H7 (cell line): ENCODE measurements around the gene SCAI. TPM values are rescaled to one million over a fixed set of nuclear protein-coding genes. Genes with fewer than 3 reads are reported as not detected.
"Not testable (repeated sequence)": the region's sequence is repeated elsewhere in the genome, so short reads cannot be mapped to it uniquely, and the experiment has no call there.

ENCODE experiments used
- DNase-seq: peaks from one replicate; pipeline ENCODE4 v3.0.0; 2012
- H3K27me3 ChIP-seq: 2 replicates; pipeline ENCODE4 v1.6.0; 2011; ENCODE audit warnings: mild to moderate bottlenecking, low read length; ENCODE audit not compliant: control insufficient read depth, insufficient read depth
- H3K36me3 ChIP-seq: replicated peaks from 2 replicates; pipeline ENCODE4 v1.5.1; 2011; ENCODE audit warnings: low read length; ENCODE audit not compliant: control insufficient read depth, insufficient read depth
- H3K4me3 ChIP-seq: 2 replicates; pipeline ENCODE4 v1.5.1; 2011; ENCODE audit warnings: low read depth, mild to moderate bottlenecking, control low read depth, low read length, moderate library complexity; ENCODE audit not compliant: insufficient read depth
- total RNA-seq: library from RNA; depleted of rRNA; stranded (reverse); fragments of >200 nt; shearing (Covaris generic); gene quantifications from 2 replicates; pipeline ENCODE4 v1.2.3, GENCODE V29; 2014

The SCAI gene
- total RNA-seq, 1 experiment from 2014 or later = 6.4 TPM

- DNase-seq, H3K4me3 ChIP-seq, H3K36me3 ChIP-seq, H3K27me3 ChIP-seq: not testable (repeated sequence)
Observed at GRCh38 chr9:125162891-125163290, 19.6 kb upstream of the SCAI start.

GRCh38 chr9:125161284-125161918, 18.1 kb upstream of the SCAI start:
- no peak overlapping the region for H3K4me3 ChIP-seq
- H3K36me3 ChIP-seq = no peaks in the 10 kb centered on the region
- no peak for DNase-seq
- no peaks in the 10 kb centered on the region for H3K27me3 ChIP-seq

GRCh38 chr9:125160750-125161149, 17.4 kb upstream of the SCAI start:
- DNase-seq = no peak
- Histone ChIP-seq H3K4me3 (no peak overlapping the region), H3K36me3 (no peaks in the 10 kb centered on the region), H3K27me3 (no peaks in the 10 kb centered on the region)

GRCh38 chr9:125156551-125156950, 13.2 kb upstream of the SCAI start:
- H3K27me3 ChIP-seq = no peaks in the 10 kb centered on the region
- no peak overlapping the region for H3K4me3 ChIP-seq
- H3K36me3 ChIP-seq = peaks cover 3% of the 10 kb centered on the region
- no peak for DNase-seq

GRCh38 chr9:125153712-125154367, 10.5 kb upstream of the SCAI start:
- Histone ChIP-seq H3K27me3 (no peaks in the 10 kb centered on the region), H3K4me3 (no peak overlapping the region), H3K36me3 (peaks cover 14% of the 10 kb centered on the region)
- no peak for DNase-seq

- Histone ChIP-seq H3K27me3 (no peaks in the 10 kb centered on the region), H3K36me3 (peaks cover 14% of the 10 kb centered on the region), H3K4me3 (no peak overlapping the region)
- no peak for DNase-seq
Observed at GRCh38 chr9:125151730-125152129, 8.4 kb upstream of the SCAI start.

GRCh38 chr9:125150349-125151245, 7.3 kb upstream of the SCAI start:
- H3K4me3 ChIP-seq = no peak overlapping the region
- no peak for DNase-seq
- H3K36me3 ChIP-seq = peaks cover 14% of the 10 kb centered on the region
- H3K27me3 ChIP-seq = no peaks in the 10 kb centered on the region

GRCh38 chr9:125147401-125147951, 4.1 kb upstream of the SCAI start:
- peaks cover 14% of the 10 kb centered on the region for H3K36me3 ChIP-seq
- no peaks in the 10 kb centered on the region for H3K27me3 ChIP-seq
- no peak for DNase-seq
- no peak overlapping the region for H3K4me3 ChIP-seq

- DNase-seq = no peak
- Histone ChIP-seq H3K27me3 (no peaks in the 10 kb centered on the region), H3K36me3 (peaks cover 11% of the 10 kb centered on the region), H3K4me3 (no peak overlapping the region)
Observed at GRCh38 chr9:125146247-125146646, 2.9 kb upstream of the SCAI start.

- H3K27me3 ChIP-seq = no peaks in the 10 kb centered on the region
- H3K4me3 ChIP-seq = no peak overlapping the region
- DNase-seq = no peak
Observed at GRCh38 chr9:125145425-125145824, 2.1 kb upstream of the SCAI start.

GRCh38 chr9:125142560-125143376, 560 bp downstream of the SCAI start:
- Histone ChIP-seq H3K36me3 (no peaks in the 10 kb centered on the region), H3K27me3 (no peaks in the 10 kb centered on the region), H3K4me3 (peak overlapping the region; percentile 66)
- DNase-seq = peak; percentile 89

More at GRCh38 chr9:125145425-125145824, 2.1 kb upstream of the SCAI start:
- H3K36me3 ChIP-seq = peaks cover 3% of the 10 kb centered on the region

GRCh38 chr9:125141751-125142150, 1.6 kb downstream of the SCAI start:
- no peaks in the 10 kb centered on the region for H3K27me3 ChIP-seq
- no peaks in the 10 kb centered on the region for H3K36me3 ChIP-seq
- DNase-seq = no peak
- H3K4me3 ChIP-seq = no peak overlapping the region

GRCh38 chr9:125141251-125141650, 2.1 kb downstream of the SCAI start:
- Histone ChIP-seq H3K4me3 (no peak overlapping the region), H3K27me3 (no peaks in the 10 kb centered on the region), H3K36me3 (no peaks in the 10 kb centered on the region)
- no peak for DNase-seq

GRCh38 chr9:125140576-125140975, 2.8 kb downstream of the SCAI start:
- DNase-seq = no peak
- H3K4me3 ChIP-seq = no peak overlapping the region
- no peaks in the 10 kb centered on the region for H3K36me3 ChIP-seq
- H3K27me3 ChIP-seq = no peaks in the 10 kb centered on the region
